ENCODE results near the gene CDC73.

GRCh38 chr1:193185211-193185610 is 63.4 kb downstream of the CDC73 start:
- TF ChIP-seq EP300 (IDR thresholded peaks at IDR 0.05) (no peak), POLR2A (IDR thresholded peaks at IDR 0.05) (no peak)

Data from suprapubic skin (tissue), 2 donors.